OCI-LY3 (cell line): ENCODE data around the gene BICDL1.

ENCODE experiments used
- H2AFZ ChIP-seq: fragments of 200-600, 300-600 bp; shearing (Covaris generic); 2 replicates; pipeline ENCODE4 v1.6.0; 2014; ENCODE audit warnings: antibody characterized with exemption, low read depth, low read length
- H3K27ac ChIP-seq: fragments of 200-600, 300-600 bp; sonication (generic); 2 replicates; pipeline ENCODE4 v1.5.1; 2014; ENCODE audit warnings: mild to moderate bottlenecking, low read length, moderate library complexity, mixed read lengths
- H3K27me3 ChIP-seq: fragments of 200-600, 300-600 bp; sonication (generic); 2 replicates; pipeline ENCODE4 v1.6.1; 2014; ENCODE audit warnings: low read depth, low read length, mixed read lengths
- H3K36me3 ChIP-seq: fragments of 200-600, 300-600 bp; sonication (generic); replicated peaks from 2 replicates; pipeline ENCODE3; 2014; ENCODE audit warnings: low read depth, low read length, mixed read lengths
- H3K4me1 ChIP-seq: fragments of 300-600, 200-600 bp; sonication (generic); 2 replicates; pipeline ENCODE4 v1.6.1; 2014; ENCODE audit warnings: low read length, mixed read lengths
- H3K4me2 ChIP-seq: fragments of 200-600, 300-600 bp; sonication (generic); 2 replicates; pipeline ENCODE4 v1.6.1; 2014; ENCODE audit warnings: low read length, mixed read lengths
- H3K4me3 ChIP-seq: fragments of 300-600, 200-600 bp; sonication (generic); 2 replicates; pipeline ENCODE4 v1.5.1; 2014; ENCODE audit warnings: antibody characterized with exemption, mild to moderate bottlenecking, low read length, moderate library complexity
- H3K79me2 ChIP-seq: fragments of 300-600, 200-600 bp; shearing (Covaris generic); 2 replicates; pipeline ENCODE4 v1.6.1; 2014; ENCODE audit warnings: mild to moderate bottlenecking, low read length, mixed read lengths
- H3K9ac ChIP-seq: fragments of 300-600, 200-600 bp; shearing (Covaris generic); 2 replicates; pipeline ENCODE4 v1.6.0; 2014; ENCODE audit warnings: mild to moderate bottlenecking, low read length, moderate library complexity
- H3K9me3 ChIP-seq: fragments of 200-600, 300-600 bp; shearing (Covaris generic); 2 replicates; pipeline ENCODE4 v1.6.1; 2014; ENCODE audit warnings: low read length, mixed read lengths; ENCODE audit not compliant: insufficient read depth
- H4K20me1 ChIP-seq: fragments of 200-600, 300-600 bp; sonication (generic); 2 replicates; pipeline ENCODE4 v1.6.1; 2016; ENCODE audit warnings: low read length, mixed read lengths; ENCODE audit not compliant: insufficient read depth
- EZH2phosphoT487 ChIP-seq: fragments of 200-600 bp; shearing (Covaris generic); IDR thresholded peaks from 2 replicates; pipeline ENCODE4 v1.6.1; 2018; ENCODE audit warnings: antibody characterized with exemption, mixed run types, low read depth
- TF ChIP-seq, protein P1 (sequence below): fragments of 200-600, 300-600 bp; sonication (generic); IDR thresholded peaks from 2 replicates; pipeline ENCODE4 v1.5.1; 2014; ENCODE audit warnings: antibody characterized with exemption, low read length, low read depth

The BICDL1 gene

DNA sequence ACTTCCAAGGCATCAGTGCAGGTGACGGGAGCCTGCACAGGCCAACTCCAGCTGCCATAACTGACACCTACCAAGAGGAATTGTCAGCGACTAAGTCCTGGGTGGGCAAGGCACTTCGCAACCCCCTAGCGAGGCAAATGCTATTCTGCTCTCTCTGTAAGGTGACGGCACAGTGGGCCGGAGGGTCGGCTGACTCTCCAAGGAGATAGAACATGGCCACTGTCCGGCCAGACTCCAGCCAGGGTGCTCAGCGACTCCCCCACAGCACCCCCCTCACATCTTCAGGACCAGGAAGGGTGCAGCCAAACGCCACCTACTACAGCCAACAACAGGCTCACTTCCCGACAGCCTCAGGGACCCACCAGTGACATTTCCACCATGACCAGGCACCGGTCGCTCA, 114.3 kb downstream of the BICDL1 start:
- no peaks in the 10 kb centered on the region for H3K9me3 ChIP-seq
- peaks cover 14% of the 10 kb centered on the region for H3K36me3 ChIP-seq
- TF ChIP-seq EZH2phosphoT487, result no peak
- TF ChIP-seq, protein P1, sequence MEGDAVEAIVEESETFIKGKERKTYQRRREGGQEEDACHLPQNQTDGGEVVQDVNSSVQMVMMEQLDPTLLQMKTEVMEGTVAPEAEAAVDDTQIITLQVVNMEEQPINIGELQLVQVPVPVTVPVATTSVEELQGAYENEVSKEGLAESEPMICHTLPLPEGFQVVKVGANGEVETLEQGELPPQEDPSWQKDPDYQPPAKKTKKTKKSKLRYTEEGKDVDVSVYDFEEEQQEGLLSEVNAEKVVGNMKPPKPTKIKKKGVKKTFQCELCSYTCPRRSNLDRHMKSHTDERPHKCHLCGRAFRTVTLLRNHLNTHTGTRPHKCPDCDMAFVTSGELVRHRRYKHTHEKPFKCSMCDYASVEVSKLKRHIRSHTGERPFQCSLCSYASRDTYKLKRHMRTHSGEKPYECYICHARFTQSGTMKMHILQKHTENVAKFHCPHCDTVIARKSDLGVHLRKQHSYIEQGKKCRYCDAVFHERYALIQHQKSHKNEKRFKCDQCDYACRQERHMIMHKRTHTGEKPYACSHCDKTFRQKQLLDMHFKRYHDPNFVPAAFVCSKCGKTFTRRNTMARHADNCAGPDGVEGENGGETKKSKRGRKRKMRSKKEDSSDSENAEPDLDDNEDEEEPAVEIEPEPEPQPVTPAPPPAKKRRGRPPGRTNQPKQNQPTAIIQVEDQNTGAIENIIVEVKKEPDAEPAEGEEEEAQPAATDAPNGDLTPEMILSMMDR, result no peak
- no peak overlapping the region for H2AFZ ChIP-seq
- peaks cover 79% of the 10 kb centered on the region for H3K79me2 ChIP-seq
- H3K9ac ChIP-seq, result no peak overlapping the region
- H3K27ac ChIP-seq, result no peak overlapping the region
- peaks cover 65% of the 10 kb centered on the region for H4K20me1 ChIP-seq
- H3K4me1 ChIP-seq, result no peaks in the 10 kb centered on the region
- no peaks in the 10 kb centered on the region for H3K27me3 ChIP-seq
- H3K4me2 ChIP-seq, result no peak overlapping the region
- H3K4me3 ChIP-seq, result no peak overlapping the region

DNA sequence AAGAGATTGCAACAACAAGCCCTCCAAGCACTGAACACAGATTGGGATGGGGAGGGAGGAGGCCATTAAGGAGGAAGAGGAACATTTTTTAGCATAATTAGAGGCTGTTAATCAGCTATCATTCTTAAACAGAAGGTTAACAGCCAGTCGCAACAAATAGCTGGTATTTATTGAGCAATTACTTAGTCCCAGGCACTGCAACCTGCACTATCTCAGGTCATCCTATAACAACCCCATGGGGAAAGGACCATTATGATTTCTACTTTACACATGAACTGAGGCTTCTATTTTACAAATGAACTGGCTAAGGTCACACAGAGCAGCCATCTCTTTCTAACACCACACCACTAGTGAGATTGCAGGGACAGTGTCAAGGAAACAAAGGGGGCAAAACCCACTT, 117.1 kb downstream of the BICDL1 start:
- TF ChIP-seq, protein P1, result no peak
- no peak for TF ChIP-seq EZH2phosphoT487
- peaks cover 11% of the 10 kb centered on the region for H3K36me3 ChIP-seq
- H3K4me2 ChIP-seq, result no peak overlapping the region
- H3K4me3 ChIP-seq, result no peak overlapping the region
- H3K9me3 ChIP-seq, result no peaks in the 10 kb centered on the region
- no peak overlapping the region for H3K9ac ChIP-seq
- no peak overlapping the region for H2AFZ ChIP-seq
- H4K20me1 ChIP-seq, result peaks cover 65% of the 10 kb centered on the region
- peaks cover 15% of the 10 kb centered on the region for H3K4me1 ChIP-seq
- peaks cover 92% of the 10 kb centered on the region for H3K79me2 ChIP-seq
- H3K27me3 ChIP-seq, result no peaks in the 10 kb centered on the region
- H3K27ac ChIP-seq, result no peak overlapping the region

DNA sequence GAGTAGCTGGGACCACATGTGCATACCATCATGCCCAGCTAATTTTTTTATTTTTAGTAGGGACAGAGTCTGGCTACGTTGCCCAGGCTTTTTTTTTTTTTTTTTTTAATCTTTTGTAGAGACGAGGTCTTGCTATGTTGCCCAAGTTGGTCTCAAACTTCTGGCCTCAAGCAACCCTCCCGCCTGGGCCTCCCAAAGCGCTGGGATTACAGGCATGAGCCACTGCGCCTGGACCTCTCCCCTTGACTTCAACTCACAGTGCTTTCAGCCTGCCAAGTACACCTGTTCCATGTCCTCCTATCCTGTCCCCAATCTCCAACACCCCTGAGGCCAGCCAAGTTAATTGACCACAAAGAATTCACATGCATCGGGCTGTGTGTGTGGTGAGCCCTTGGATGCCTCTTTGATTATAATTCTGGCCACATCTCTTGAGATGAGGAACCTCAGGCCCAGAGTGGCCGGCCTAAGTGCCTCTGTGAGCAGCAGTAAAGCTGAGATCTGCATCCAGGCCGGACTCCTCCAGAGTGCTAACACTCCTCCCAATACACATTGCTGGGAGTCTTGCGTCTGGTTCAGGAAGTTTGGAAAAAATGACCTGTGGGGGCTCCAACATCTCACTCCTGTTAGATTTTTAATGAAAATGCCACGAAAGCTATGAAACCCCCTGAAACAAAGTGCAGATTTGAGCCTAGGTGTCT, 120.7 kb downstream of the BICDL1 start:
- Histone ChIP-seq H2AFZ (no peak overlapping the region), H3K27ac (no peak overlapping the region), H3K4me3 (no peak overlapping the region), H3K36me3 (peaks cover 10% of the 10 kb centered on the region), H3K9ac (peak overlapping the region; percentile 58; the same call in 1 of the 2 replicates), H3K4me2 (peak overlapping the region; percentile 83), H3K27me3 (no peaks in the 10 kb centered on the region), H3K9me3 (no peaks in the 10 kb centered on the region), H3K79me2 (peaks cover 89% of the 10 kb centered on the region), H3K4me1 (peaks cover 16% of the 10 kb centered on the region), H4K20me1 (peaks cover 54% of the 10 kb centered on the region)
- TF ChIP-seq, protein P1, result no peak
- TF ChIP-seq EZH2phosphoT487, result no peak

DNA sequence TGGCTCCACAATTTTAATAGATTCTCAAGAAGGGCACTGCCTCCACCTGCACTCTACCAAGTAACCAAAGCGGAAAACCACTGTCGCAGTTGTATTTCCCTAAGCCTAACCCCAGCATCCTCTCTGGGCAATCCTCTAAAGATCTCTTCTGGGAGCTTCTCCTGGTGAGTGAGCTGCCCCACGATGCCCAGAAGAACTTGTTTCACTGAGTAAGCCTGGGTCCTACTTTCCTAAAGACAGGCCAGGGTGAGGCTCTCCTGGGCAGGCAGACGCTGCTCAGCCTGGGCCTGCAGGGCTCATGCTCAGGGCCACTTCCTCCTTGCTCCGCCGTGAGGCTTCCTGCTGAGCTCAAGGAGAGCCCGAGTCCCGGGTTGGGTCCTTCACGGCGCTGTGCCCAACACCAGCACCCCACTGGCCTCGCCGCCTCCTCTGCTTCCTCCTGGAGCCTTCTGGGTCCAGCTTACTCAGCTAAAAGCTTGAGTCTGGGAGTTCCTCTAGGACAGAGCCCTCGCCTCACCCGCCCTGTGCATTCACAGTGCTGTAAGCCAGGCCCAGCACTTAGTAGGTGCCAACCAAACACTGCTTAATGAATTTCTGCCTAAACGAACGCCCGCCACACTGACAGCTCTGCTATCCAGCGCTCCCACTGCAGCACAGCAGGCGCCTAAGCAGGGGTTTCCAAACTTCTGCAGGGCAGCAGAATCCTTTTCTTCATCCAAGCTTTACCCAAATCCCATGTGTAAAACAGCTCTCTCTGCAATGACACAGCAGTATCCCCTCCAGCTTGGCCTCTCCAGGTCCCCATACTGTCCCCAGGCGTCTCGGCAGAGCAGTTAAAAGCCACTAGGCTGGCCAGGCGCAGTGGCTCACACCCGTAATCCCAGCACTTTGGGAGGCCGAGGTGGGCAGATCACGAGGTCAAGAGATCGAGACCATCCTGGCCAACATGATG, 121.8 kb downstream of the BICDL1 start:
- no peaks in the 10 kb centered on the region for H3K9me3 ChIP-seq

More for the DNA sequence above, 121.8 kb downstream of the BICDL1 start:
- Histone ChIP-seq H3K4me1 (peaks cover 26% of the 10 kb centered on the region), H3K4me3 (peak overlapping the region; percentile 64), H3K79me2 (peaks cover 92% of the 10 kb centered on the region), H3K9ac (peak overlapping the region; percentile 58), H2AFZ (no peak overlapping the region), H3K27ac (peak overlapping the region; percentile 57), H4K20me1 (peaks cover 58% of the 10 kb centered on the region), H3K36me3 (peaks cover 19% of the 10 kb centered on the region), H3K4me2 (peak overlapping the region; percentile 83), H3K27me3 (no peaks in the 10 kb centered on the region)
- TF ChIP-seq, protein P1, result 0 out of 2 replicates have a peak, but pooled peaks have one; percentile 4
- no peak for TF ChIP-seq EZH2phosphoT487
